Activated T-helper 2 cell treated with anti-CD3 and anti-CD28 coated beads, Interferon-gamma antibody, Interleukin-2, Interleukin-4, amounts not matched to agents 10 μg/mL and 5 μg/mL and 100 μg/mL, durations not matched to agents 14 hours and 24 hours and 36 hours (primary cell): ENCODE data around the gene KRTAP4-1. TPM values are rescaled to one million over a fixed set of nuclear protein-coding genes. Genes with fewer than 3 reads are reported as not detected.
"Not testable (repeated sequence)": the region's sequence is repeated elsewhere in the genome, so short reads cannot be mapped to it uniquely, and the experiment has no call there.

Source experiments
- DNase-seq: peaks from one replicate; pipeline ENCODE4 v3.0.0; 2021; ENCODE audit warnings: low spot score
- H3K27ac Mint-ChIP-seq: one replicate; pipeline ENCODE4 v1.8.0; 2021; ENCODE audit warnings: mixed read lengths
- H3K27me3 Mint-ChIP-seq: one replicate; pipeline ENCODE4 v1.8.0; 2021; ENCODE audit warnings: low read depth, mixed read lengths
- H3K36me3 Mint-ChIP-seq: one replicate; pipeline ENCODE4 v1.8.0; 2021; ENCODE audit warnings: low read depth, mixed read lengths
- H3K4me1 Mint-ChIP-seq: one replicate; pipeline ENCODE4 v1.8.0; 2021; ENCODE audit warnings: low read depth, mixed read lengths
- H3K4me3 Mint-ChIP-seq: one replicate; pipeline ENCODE4 v1.8.0; 2021; ENCODE audit warnings: low read depth, mild to moderate bottlenecking, moderate library complexity, mixed read lengths
- H3K9me3 Mint-ChIP-seq: one replicate; pipeline ENCODE4 v1.8.0; 2021; ENCODE audit warnings: mixed read lengths
- intact Hi-C: fragments of 100-400 bp; cut with micrococcal nuclease; formaldehyde crosslinking; loops from one replicate; pipeline ENCODE4 v1.15.1; 2023
- total RNA-seq: library from RNA; stranded (reverse); gene quantifications from 2 replicates; pipeline ENCODE4 v1.2.3, GENCODE V29; 2022

Gene KRTAP4-1
- total RNA-seq, 1 donor from 2014 or later, result not detected

GRCh38 chr17:41160190-41160589 lies 24.5 kb downstream of the KRTAP4-1 start:
- H3K9me3 Mint-ChIP-seq, intact Hi-C loops, H3K27ac Mint-ChIP-seq, H3K4me3 Mint-ChIP-seq, H3K36me3 Mint-ChIP-seq, DNase-seq, H3K4me1 Mint-ChIP-seq: not testable (repeated sequence)
- peaks cover 13% of the 10 kb centered on the region for H3K27me3 Mint-ChIP-seq

GRCh38 chr17:41153856-41154255 lies 30.9 kb downstream of the KRTAP4-1 start:
- Mint-ChIP-seq H3K36me3 (no peaks in the 10 kb centered on the region), H3K4me3 (no peak overlapping the region), H3K9me3 (no peaks in the 10 kb centered on the region), H3K27ac (no peak overlapping the region), H3K27me3 (peaks cover 15% of the 10 kb centered on the region), H3K4me1 (no peaks in the 10 kb centered on the region)
- intact Hi-C loops, result no loop called here
- no peak for DNase-seq

DNA sequence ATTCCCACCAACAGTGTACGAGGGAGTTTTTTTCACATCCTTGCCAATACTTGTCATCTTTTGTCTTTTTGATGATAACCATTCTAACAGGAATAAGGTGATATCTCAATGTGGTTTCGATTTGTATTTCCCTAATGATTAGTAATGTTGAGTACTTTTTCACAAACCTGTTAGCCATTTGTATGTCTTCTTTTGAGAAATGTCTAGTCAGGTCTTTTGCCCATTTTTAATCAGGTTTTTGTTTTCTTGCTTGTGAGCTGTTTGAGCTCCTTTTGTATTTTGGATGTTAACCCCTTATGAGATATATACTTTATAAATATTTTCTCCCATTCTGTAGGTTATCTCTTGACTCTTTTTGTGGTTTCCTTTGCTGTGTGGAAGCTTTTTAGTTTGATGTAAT lies 33.2 kb downstream of the KRTAP4-1 start:
- peaks cover 12% of the 10 kb centered on the region for H3K27me3 Mint-ChIP-seq

GRCh38 chr17:41150026-41150425 lies 34.7 kb downstream of the KRTAP4-1 start:
- Mint-ChIP-seq H3K36me3 (no peaks in the 10 kb centered on the region), H3K27ac (no peak overlapping the region), H3K27me3 (peaks cover 8% of the 10 kb centered on the region), H3K4me3 (no peak overlapping the region), H3K9me3 (peaks cover 2% of the 10 kb centered on the region), H3K4me1 (no peaks in the 10 kb centered on the region)
- no peak for DNase-seq
- intact Hi-C loops, result no loop called here

More for the DNA sequence above, 33.2 kb downstream of the KRTAP4-1 start:
- DNase-seq, result no peak
- Mint-ChIP-seq H3K27ac (no peak overlapping the region), H3K36me3 (no peaks in the 10 kb centered on the region), H3K9me3 (no peaks in the 10 kb centered on the region), H3K4me3 (no peak overlapping the region), H3K4me1 (no peaks in the 10 kb centered on the region)
- intact Hi-C loops, result no loop called here

- no peaks in the 10 kb centered on the region for H3K36me3 Mint-ChIP-seq
- peaks cover 8% of the 10 kb centered on the region for H3K27me3 Mint-ChIP-seq
- no peak for DNase-seq
- intact Hi-C loops, result no loop called here
- no peak within 1 kb of the TSS for H3K4me3 Mint-ChIP-seq
- H3K27ac Mint-ChIP-seq, result no peak within 1 kb of the TSS
- peaks cover 3% of the 10 kb centered on the region for H3K9me3 Mint-ChIP-seq
- no peaks in the 10 kb centered on the region for H3K4me1 Mint-ChIP-seq
These were observed 35.1 kb downstream of the KRTAP4-1 start, which contains the start of gene KRTAP4-5 for GRCh38 chr17:41149652-41149985. TSS of gene KRTAP4-5 (minus strand) at chr17:41149825. CDS start at chr17:41149767, 58 bp downstream.

DNA sequence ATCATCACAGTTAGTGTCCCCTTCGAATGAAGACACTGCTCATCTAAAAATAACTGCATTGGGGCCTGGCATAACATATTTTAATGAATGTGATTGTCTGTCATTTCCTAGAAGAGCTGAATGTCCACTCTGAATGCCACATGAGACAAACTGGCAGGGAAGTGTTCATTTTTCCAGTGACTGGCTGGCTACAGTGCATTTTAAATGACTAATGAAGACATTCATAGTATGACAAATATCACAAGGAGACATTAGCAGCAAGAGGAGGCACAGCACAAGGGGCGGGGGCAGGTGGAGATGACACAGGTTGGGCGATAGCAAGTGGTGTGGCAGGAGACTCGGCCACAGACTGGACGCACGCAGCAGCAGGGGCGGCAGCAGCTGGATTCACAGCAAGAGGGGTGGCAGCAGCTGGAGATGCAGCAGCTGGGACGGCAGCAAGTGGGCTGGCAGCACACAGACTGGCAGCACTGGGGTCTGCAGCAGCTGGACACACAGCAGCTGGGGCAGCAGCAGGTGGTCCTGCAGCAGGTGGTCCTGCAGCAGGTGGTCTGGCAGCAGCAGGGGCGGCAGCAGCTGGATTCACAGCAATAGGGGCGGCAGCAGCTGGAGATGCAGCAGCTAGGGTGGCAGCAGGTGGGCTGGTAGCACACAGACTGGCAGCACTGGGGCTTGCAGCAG lies 35.6 kb downstream of the KRTAP4-1 start:
- H3K27ac Mint-ChIP-seq, intact Hi-C loops, H3K4me1 Mint-ChIP-seq, DNase-seq, H3K36me3 Mint-ChIP-seq, H3K4me3 Mint-ChIP-seq, H3K9me3 Mint-ChIP-seq, H3K27me3 Mint-ChIP-seq: not testable (repeated sequence)

DNA sequence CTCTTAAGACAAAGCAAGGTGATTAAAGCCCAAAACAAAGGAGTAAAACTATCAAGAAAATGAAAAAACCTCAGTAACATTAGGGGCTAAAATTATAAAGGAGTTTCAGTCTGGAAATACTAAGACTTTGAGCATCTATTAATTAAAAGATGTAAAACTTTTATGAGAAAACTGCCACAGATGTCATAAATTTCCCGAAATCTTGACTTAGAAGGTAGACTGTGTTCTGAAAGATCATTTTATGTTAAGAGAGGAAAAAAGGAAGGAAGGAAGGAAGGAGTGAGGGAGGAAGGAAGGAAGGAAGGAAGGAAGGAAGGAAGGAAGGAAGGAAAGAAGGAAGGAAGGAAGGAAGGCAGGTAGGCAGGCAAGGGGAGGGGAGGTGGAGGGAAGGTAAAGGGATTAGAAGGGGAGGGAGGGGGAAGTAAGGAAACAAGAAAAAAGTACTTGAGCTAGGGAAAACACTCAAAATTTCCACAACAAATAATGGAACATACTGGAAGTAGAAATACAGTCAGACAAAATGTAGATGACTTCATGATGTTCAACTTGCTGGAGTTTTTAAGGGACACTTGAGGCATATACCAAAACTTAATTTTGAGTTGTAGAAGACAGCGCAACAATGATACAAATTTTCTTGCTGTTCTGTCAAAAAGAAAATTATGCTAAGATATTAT lies 37.0 kb downstream of the KRTAP4-1 start:
- Mint-ChIP-seq H3K27ac (no peak overlapping the region), H3K4me1 (no peaks in the 10 kb centered on the region), H3K36me3 (no peaks in the 10 kb centered on the region), H3K4me3 (no peak overlapping the region), H3K9me3 (peaks cover 15% of the 10 kb centered on the region), H3K27me3 (peaks cover 3% of the 10 kb centered on the region)
- intact Hi-C loops, result no loop called here
- no peak for DNase-seq

- DNase-seq, result no peak
- Mint-ChIP-seq H3K27me3 (peaks cover 3% of the 10 kb centered on the region), H3K36me3 (no peaks in the 10 kb centered on the region), H3K4me3 (no peak overlapping the region), H3K27ac (no peak overlapping the region), H3K4me1 (no peaks in the 10 kb centered on the region), H3K9me3 (peaks cover 28% of the 10 kb centered on the region)
- intact Hi-C loops, result no loop called here
These were observed 39.5 kb downstream of the KRTAP4-1 start for GRCh38 chr17:41145261-41145660.

- H3K4me1 Mint-ChIP-seq, result no peaks in the 10 kb centered on the region
- no peaks in the 10 kb centered on the region for H3K36me3 Mint-ChIP-seq
- peaks cover 3% of the 10 kb centered on the region for H3K27me3 Mint-ChIP-seq
- H3K9me3 Mint-ChIP-seq, result peaks cover 28% of the 10 kb centered on the region
- intact Hi-C loops, result no loop called here
- no peak for DNase-seq
- no peak overlapping the region for H3K27ac Mint-ChIP-seq
- H3K4me3 Mint-ChIP-seq, result no peak overlapping the region
These were observed 39.9 kb downstream of the KRTAP4-1 start for GRCh38 chr17:41144846-41145245.

DNA sequence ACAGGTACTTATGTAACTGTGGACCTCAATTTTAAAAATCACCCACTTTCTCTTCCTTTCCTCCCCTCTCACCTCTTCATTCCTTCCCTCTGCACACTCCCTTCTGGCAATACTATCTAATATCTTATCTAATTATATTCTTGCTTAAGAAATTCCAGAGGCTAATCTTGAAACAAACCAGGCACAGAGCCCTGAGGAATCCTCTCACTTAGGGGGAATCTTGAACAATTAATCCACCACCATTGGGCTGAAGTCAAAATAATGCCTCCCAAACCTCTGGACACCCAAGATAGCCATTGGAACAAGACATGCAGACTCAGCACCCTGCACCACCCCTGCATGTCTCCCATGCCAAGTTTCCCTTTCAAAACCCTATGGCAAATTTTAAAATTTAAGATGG lies 43.4 kb downstream of the KRTAP4-1 start:
- intact Hi-C loops, result no loop called here
- Mint-ChIP-seq H3K27ac (no peak overlapping the region), H3K9me3 (peaks cover 32% of the 10 kb centered on the region), H3K4me3 (no peak overlapping the region), H3K4me1 (no peaks in the 10 kb centered on the region), H3K36me3 (no peaks in the 10 kb centered on the region), H3K27me3 (no peaks in the 10 kb centered on the region)
- no peak for DNase-seq

GRCh38 chr17:41140360-41141131 lies 44.2 kb downstream of the KRTAP4-1 start, which contains the start of gene KRTAP4-6:
TSS of gene KRTAP4-6 (minus strand) at chr17:41140544. CDS start at chr17:41140487, 57 bp downstream.
- Mint-ChIP-seq H3K4me3 (no peak within 1 kb of the TSS), H3K36me3 (no peaks in the 10 kb centered on the region), H3K27ac (no peak within 1 kb of the TSS), H3K27me3 (no peaks in the 10 kb centered on the region), H3K4me1 (no peaks in the 10 kb centered on the region), H3K9me3 (peaks cover 32% of the 10 kb centered on the region)
- no peak for DNase-seq
- intact Hi-C loops, result no loop called here

DNA sequence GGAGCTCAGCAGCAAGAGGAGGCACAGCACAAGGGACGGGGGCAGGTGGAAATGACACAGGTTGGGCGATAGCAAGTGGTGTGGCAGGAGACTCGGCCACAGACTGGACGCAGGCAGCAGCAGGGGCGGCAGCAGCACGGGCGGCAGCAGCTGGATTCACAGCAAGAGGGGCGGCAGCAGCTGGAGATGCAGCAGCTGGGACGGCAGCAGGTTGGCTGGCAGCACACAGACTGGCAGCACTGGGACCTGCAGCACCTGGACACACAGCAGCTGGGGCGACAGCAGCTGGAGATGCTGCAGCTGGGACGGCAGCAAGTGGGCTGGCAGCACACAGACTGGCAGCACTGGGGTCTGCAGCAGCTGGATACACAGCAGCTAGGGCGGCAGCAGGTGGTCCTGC lies 44.8 kb downstream of the KRTAP4-1 start:
- H3K27ac Mint-ChIP-seq, H3K36me3 Mint-ChIP-seq, H3K4me1 Mint-ChIP-seq, DNase-seq, H3K27me3 Mint-ChIP-seq, intact Hi-C loops, H3K4me3 Mint-ChIP-seq: not testable (repeated sequence)
- peaks cover 29% of the 10 kb centered on the region for H3K9me3 Mint-ChIP-seq
